Transverse colon (tissue), 4 donors: ENCODE measurements around the gene ETV6. TPM values are rescaled to one million over a fixed set of nuclear protein-coding genes. Genes with fewer than 3 reads are reported as not detected.
A peak's percentile ranks its signal among the peaks of the same experiment; 100 is the strongest.

Source experiments
- DNase-seq: peaks from one replicate; pipeline ENCODE4 v3.0.0-alpha.2; 2019
- H3K27ac ChIP-seq, 4 donors: fragments of 200-600 bp; sonication (generic); 2 replicates each; pipeline ENCODE4 v1.5.1; 2016 to 2018; ENCODE audit warnings: inconsistent platforms in 4 of 4
- H3K27me3 ChIP-seq: fragments of 200-600 bp; sonication (generic); 2 replicates; pipeline ENCODE4 v1.5.1; 2017; ENCODE audit warnings: inconsistent platforms
- H3K36me3 ChIP-seq, 4 donors: fragments of 200-600 bp; sonication (generic); 2 replicates each; pipeline ENCODE4 v1.5.1; 2017 to 2019; ENCODE audit warnings: inconsistent platforms in 4 of 4
- H3K4me1 ChIP-seq, 4 donors: fragments of 200-600 bp; sonication (generic); 2 replicates each; pipeline ENCODE4 v1.5.1; 2017 to 2020; ENCODE audit warnings: inconsistent platforms in 4 of 4
- H3K4me3 ChIP-seq, 4 donors: fragments of 200-600 bp; sonication (generic); 1 replicate in 1 of 4; 2 replicates in 3 of 4; pipeline versions ENCODE4 v1.5.1 to v1.6.1; 2017 to 2019; ENCODE audit warnings: inconsistent platforms in 4 of 4
- H3K9me3 ChIP-seq, 2 donors: fragments of 200-600 bp; sonication (generic); 2 replicates each; pipeline ENCODE4 v1.5.1; 2017 to 2019; ENCODE audit warnings: inconsistent platforms in 2 of 2
- CTCF ChIP-seq, 5 experiments: fragments of 200-600 bp in 3 of 5; fragments of 450-650 bp in 2 of 5; sonication (generic) in 3 of 5; IDR thresholded peaks; 1 replicate in 2 of 5; 2 replicates in 3 of 5; pipeline ENCODE4 v1.5.1; 2016 to 2017; ENCODE audit warnings: antibody characterized with exemption in 5 of 5, inconsistent platforms in 3 of 5, mild to moderate bottlenecking in 2 of 5, moderate library complexity in 1 of 5
- EP300 ChIP-seq: sonication (generic); formaldehyde crosslinking; IDR thresholded peaks from one replicate; pipeline ENCODE4 v1.6.1; 2017; ENCODE audit warnings: antibody characterized with exemption, low read depth
- POLR2A ChIP-seq: fragments of 450-650 bp; IDR thresholded peaks from one replicate; pipeline ENCODE4 v1.6.1; 2016; ENCODE audit warnings: antibody characterized with exemption, mild to moderate bottlenecking, moderate library complexity
- POLR2AphosphoS5 ChIP-seq, 3 donors: sonication (generic); formaldehyde crosslinking; IDR thresholded peaks; one replicate each; pipeline ENCODE4 v1.6.1; 2016; ENCODE audit warnings: antibody characterized with exemption in 3 of 3
- WGBS, 2 donors: methylation state at CpG; one replicate each; pipeline ENCODE4 v1.1.5; 2018; ENCODE audit warnings: low coverage in 1 of 2; 5-methylcytosine and 5-hydroxymethylcytosine counted together
- in situ Hi-C, 4 donors: fragments of 200-750 bp; cut with MboI; loops; one replicate each; pipeline versions ENCODE4 v1.15.0 to v1.15.1; 2017; ENCODE audit warnings: low sequenced_read_pairs in 3 of 4, low pct_ligation_motif_present in 1 of 4, low pct_unique_long_range_greater_than_20kb in 1 of 4
- intact Hi-C: fragments of 100-400 bp; cut with DNase I; formaldehyde crosslinking; loops from one replicate; pipeline ENCODE4 v1.15.1; 2023; ENCODE audit warnings: low total_unique reads
- total RNA-seq, 4 donors: library from RNA; depleted of rRNA; stranded (reverse); fragments of >200 nt; gene quantifications; one replicate each; pipeline ENCODE4 v1.1.0, GENCODE V29; 2016

ETV6 gene
- total RNA-seq, 4 donors from 2014 or later, result 19.9 to 47.9 (median 41.0) TPM

DNA sequence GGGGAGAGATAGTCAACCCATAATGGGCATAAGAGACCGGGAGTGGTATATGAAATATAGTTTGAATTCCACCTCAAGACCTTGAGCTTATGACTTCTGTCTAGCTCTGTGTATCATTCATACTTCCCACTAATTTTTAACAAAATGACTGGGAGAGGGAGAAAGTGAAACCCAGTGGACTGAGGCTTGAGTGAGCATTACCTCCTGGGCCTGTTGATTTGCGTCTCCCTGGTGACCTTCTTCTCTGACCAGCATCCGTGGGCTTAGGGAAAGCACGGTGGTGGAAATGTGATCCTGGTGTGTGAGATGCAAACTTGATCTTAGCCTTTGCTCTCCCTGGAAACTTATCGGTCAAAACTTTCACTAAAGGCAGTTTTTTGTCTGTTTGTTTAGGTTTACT, 213.3 kb downstream of the ETV6 start:
- in situ Hi-C loops (no loop called here), intact Hi-C loops (loop anchor here (2.0 kb wide), 1 partner anchor 24 kb away; no protein-coding TSS in a partner anchor)
- H3K9me3 ChIP-seq, result peaks cover 4 to 12% of the 10 kb centered on the region in 2 donors
- no peak overlapping the region for H3K4me3 ChIP-seq
- TF ChIP-seq EP300 (no peak), CTCF (IDR thresholded peaks at IDR 0.05) (no peak), POLR2AphosphoS5 (IDR thresholded peaks at IDR 0.05) (no peak), POLR2A (no peak)
- peak overlapping the region; percentile 78 to 88 (median 82) for H3K27ac ChIP-seq
- 43 to 58% methylated on average over 5 of the region's 5 CpGs for WGBS, 2 donors
- peaks cover 22 to 36% (median 28%) of the 10 kb centered on the region in 4 donors for H3K4me1 ChIP-seq
- DNase-seq, result no peak
- no peaks in the 10 kb centered on the region for H3K27me3 ChIP-seq
- H3K36me3 ChIP-seq, result peaks cover 0 to 16% (median 2%) of the 10 kb centered on the region in 4 donors

DNA sequence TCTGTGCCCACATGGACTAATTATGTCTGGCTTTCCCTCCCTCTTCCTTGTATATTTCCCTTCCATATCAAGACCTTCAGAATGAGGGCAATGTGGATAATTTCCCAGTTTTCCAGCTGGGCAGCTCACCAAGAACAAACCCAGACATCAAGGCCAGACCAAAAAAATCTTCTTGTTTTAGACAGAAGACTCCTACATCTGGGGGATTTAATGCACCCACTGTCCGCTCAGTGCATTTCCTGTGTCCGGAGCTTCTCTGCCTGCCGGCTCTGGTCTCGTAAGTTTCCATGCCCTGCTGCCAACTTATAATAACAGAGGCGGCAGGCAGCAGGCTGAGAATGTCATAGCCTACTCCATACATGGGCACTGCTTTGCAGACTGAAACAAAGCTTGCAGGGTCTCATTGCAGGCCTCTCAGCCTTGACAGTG, 214.0 kb downstream of the ETV6 start:
- no peak for DNase-seq
- in situ Hi-C loops, result no loop called here

GRCh38 chr12:11863988-11864387, 214.5 kb downstream of the ETV6 start:
- H3K27ac ChIP-seq, result peak overlapping the region; percentile 78 to 88 (median 82)
- no peak for DNase-seq
- TF ChIP-seq POLR2A (no peak), CTCF (IDR thresholded peaks at IDR 0.05) (no peak), POLR2AphosphoS5 (IDR thresholded peaks at IDR 0.05) (no peak), EP300 (no peak)
- H3K9me3 ChIP-seq, result peaks cover 4 to 12% of the 10 kb centered on the region in 2 donors
- peaks cover 22 to 36% (median 28%) of the 10 kb centered on the region in 4 donors for H3K4me1 ChIP-seq
- in situ Hi-C loops, result no loop called here
- H3K36me3 ChIP-seq, result peaks cover 0 to 19% (median 2%) of the 10 kb centered on the region in 4 donors
- intact Hi-C loops, result loop anchor here (2.0 kb wide), 1 partner anchor 25 kb away; no protein-coding TSS in a partner anchor
- H3K4me3 ChIP-seq, result no peak overlapping the region
- no peaks in the 10 kb centered on the region for H3K27me3 ChIP-seq
- 68 to 79% methylated on average over 3 of the region's 3 CpGs for WGBS, 2 donors

More for the DNA sequence above, 214.0 kb downstream of the ETV6 start:
- intact Hi-C loops, result loop anchor here (2.0 kb wide), 1 partner anchor 25 kb away; no protein-coding TSS in a partner anchor
- 64% methylated on average over 5 of the region's 5 CpGs; no CpG with 5 or more reads in 1 of the 2 donors for WGBS, 2 donors
- Histone ChIP-seq H3K27me3 (no peaks in the 10 kb centered on the region), H3K4me1 (peaks cover 22 to 36% (median 28%) of the 10 kb centered on the region in 4 donors), H3K36me3 (peaks cover 0 to 19% (median 2%) of the 10 kb centered on the region in 4 donors), H3K4me3 (no peak overlapping the region), H3K9me3 (peaks cover 4 to 12% of the 10 kb centered on the region in 2 donors), H3K27ac (peak overlapping the region; percentile 78 to 88 (median 82))
- TF ChIP-seq POLR2A (no peak), POLR2AphosphoS5 (IDR thresholded peaks at IDR 0.05) (no peak), CTCF (IDR thresholded peaks at IDR 0.05) (no peak), EP300 (no peak)

DNA sequence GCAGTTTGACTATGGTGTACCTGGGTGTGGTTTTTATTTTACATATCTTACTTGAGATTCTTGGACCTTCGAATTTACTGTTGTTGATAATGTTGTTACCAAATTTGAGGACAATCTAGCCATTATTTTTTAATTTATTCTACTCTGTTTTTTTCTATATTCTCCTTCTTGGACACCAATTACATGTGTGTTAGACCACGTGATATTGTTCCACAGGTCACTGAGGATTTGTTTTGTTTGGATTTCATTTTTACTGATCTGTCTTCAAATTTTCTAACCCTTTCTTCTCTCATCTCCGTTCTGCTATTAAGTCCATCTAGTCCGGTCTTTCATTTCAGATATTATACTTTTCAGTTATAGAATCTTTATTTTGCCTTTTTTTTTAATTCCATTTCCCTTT, 216.3 kb downstream of the ETV6 start:
- H3K4me1 ChIP-seq, result peaks cover 22 to 36% (median 27%) of the 10 kb centered on the region in 4 donors
- WGBS, 2 donors, result 96 to 100% methylated on average over 4 of the region's 4 CpGs
- no peaks in the 10 kb centered on the region for H3K27me3 ChIP-seq
- H3K4me3 ChIP-seq, result no peak overlapping the region
- peaks cover 4 to 12% of the 10 kb centered on the region in 2 donors for H3K9me3 ChIP-seq
- no peak overlapping the region for H3K27ac ChIP-seq
- intact Hi-C loops (no loop called here), in situ Hi-C loops (no loop called here)
- peaks cover 0 to 34% (median 10%) of the 10 kb centered on the region in 4 donors for H3K36me3 ChIP-seq
- no peak for TF ChIP-seq EP300
- no peak for TF ChIP-seq POLR2A
- TF ChIP-seq CTCF (IDR thresholded peaks at IDR 0.05), result no peak
- TF ChIP-seq POLR2AphosphoS5 (IDR thresholded peaks at IDR 0.05), result no peak
- DNase-seq, result no peak
